ENCODE measurements around the gene MAP2K1.

Gene MAP2K1

DNA sequence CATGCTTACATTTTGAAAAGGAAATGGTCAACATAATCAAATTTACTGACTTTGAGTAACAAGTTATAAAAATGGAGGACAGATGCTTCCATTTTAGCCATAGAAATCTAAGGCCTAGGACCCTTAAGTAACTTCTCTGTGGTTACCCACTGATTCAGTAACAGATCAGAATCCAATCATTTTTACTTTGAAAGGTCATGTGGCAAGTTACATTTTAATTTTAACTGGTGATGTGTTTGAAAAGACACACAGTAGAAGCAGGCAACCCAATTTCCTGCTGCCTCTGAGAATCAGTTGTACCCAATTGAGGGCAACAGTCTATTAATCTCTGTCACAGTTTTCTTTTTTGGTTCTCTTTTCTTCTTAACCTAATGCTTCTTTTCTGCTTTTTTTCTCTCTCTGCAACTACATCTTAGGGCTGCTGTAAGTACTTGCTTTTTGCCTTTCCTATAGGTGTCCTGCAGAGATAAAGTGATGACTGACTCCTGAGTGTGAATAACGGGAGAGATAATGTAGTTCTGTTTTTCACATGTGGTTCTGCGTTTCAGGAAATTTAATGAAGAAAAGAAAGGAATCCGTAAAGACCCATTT lies 121.7 kb downstream of the MAP2K1 start:
- DNase-seq = no peak

DNA sequence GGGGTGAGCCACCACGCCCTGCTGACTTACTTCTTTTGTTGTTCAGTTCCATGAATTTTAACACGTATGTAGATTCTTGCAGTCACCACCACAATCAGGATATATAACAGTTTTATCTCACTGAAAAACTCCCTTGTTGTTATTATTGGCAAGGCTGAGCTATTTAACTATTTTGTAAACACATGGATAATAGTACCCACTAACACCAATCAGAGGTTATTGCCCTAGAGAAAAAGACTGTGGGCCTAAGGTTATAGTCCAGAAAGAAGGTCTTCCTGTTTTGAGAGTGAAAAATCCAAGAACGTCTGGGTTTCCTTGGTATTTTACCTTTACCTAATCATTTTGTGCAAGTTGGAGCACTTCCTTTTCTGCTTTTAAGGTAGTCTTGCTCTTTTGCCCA lies 127.9 kb downstream of the MAP2K1 start:
- no peak for DNase-seq

DNA sequence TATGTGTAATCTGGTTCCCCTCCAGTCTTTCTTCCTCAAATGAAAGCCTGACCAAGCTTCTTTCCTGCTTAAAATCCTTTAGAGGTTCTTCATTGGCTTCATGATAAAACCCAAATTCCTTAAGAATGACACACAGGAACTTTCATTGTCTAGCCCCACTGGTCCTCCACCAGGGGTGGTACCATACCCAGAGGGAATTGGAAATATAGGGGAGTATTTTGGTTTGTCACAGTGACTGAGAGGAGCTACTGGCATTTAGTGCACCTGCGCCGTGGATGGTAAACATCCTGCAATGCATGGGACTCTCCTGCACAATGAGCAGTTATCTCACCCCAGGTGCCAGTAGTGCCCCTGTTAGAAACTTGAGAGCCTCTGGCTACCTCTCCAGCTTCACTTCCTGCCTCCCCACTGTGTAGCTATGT lies 129.2 kb downstream of the MAP2K1 start:
- no peak for DNase-seq

DNA sequence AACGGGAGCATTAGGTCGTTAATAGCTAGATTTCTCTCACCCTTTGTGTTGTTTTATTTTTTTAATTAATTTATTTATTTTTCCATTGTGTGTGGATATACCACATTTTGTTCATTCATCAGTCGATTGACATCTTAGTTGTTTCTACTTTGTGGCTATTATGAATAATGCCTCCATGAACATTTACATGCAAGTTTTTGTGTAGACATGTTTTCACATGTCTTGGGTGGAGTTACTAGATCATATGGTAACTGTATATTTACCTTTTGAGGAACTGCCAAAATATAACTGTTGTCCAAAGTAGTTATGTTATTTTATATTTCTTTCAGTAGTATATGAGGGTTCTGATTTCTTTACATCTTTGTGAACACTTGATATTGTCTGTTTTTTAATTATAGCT lies 137.2 kb downstream of the MAP2K1 start:
- no peak for DNase-seq

DNA sequence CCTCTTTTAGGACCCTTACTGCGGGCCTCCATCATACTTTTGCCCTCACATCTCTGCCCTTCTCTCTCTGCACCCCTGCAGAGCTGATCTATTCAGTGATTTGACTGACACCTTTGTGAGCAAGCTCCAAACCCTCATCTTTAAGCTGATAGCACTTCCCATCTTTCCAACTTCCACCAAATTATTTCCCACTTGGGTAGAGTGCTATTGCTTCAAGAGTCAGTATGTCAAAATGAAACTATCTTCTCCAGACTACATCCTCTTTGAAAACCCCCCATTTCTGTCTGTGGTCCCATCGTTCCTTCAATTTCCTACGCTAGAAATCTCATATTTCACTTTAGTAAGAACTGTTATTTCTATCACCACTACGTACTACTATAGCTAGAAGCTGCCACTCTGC lies 138.1 kb downstream of the MAP2K1 start:
- no peak for DNase-seq

DNA sequence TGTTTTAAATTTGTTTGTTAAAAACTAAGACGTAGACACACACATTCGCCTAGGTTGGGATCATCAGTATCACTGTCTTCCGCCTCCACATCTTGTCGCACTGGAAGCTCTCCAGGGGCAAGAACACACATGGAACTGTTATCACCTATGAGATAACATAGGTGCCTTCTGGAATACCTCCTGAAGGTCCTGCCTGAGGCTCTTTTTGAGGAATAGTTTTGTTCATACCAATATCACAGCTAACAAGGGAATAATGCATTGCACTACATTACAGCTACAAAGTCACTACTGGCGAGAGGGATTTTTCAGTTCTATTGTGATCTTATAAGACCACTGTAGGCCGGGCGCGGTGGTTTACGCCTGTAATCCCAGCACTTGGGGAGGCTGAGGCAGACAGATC lies 148.3 kb downstream of the MAP2K1 start:
- no peak for DNase-seq
